TTC549 (cell line): ENCODE results near the gene SCUBE1.
"Not testable (repeated sequence)": the region's sequence is repeated elsewhere in the genome, so short reads cannot be mapped to it uniquely, and the experiment has no call there.

Source experiments
- FAIRE-seq: peaks from 2 replicates; lab custom pipeline; 2012; peaks lifted over from hg19 to GRCh38; lab: Jason Lieb, UNC

The SCUBE1 gene

GRCh38 chr22:43356881-43357280 is 13.7 kb upstream of the SCUBE1 start:
- no peak for FAIRE-seq

- not testable (repeated sequence) for FAIRE-seq
Observed at GRCh38 chr22:43355688-43356087, 12.5 kb upstream of the SCUBE1 start.

- no peak for FAIRE-seq
Observed at GRCh38 chr22:43351966-43352345, 8.8 kb upstream of the SCUBE1 start.

- FAIRE-seq = no peak
Observed at GRCh38 chr22:43349636-43350035, 6.5 kb upstream of the SCUBE1 start.

GRCh38 chr22:43346521-43346929 is 3.4 kb upstream of the SCUBE1 start:
- FAIRE-seq = no peak

- no peak for FAIRE-seq
Observed at GRCh38 chr22:43345761-43346301, 2.7 kb upstream of the SCUBE1 start.

- FAIRE-seq = no peak
Observed at GRCh38 chr22:43345356-43345755, 2.2 kb upstream of the SCUBE1 start.

GRCh38 chr22:43344520-43344787 is 1.3 kb upstream of the SCUBE1 start:
- no peak for FAIRE-seq

GRCh38 chr22:43343670-43344519 is 723 bp upstream of the SCUBE1 start:
- FAIRE-seq = no peak

- no peak for FAIRE-seq
Observed at GRCh38 chr22:43342347-43343261, 568 bp downstream of the SCUBE1 start.

GRCh38 chr22:43341565-43341964 is 1.6 kb downstream of the SCUBE1 start:
- no peak for FAIRE-seq

- FAIRE-seq = no peak
Observed at GRCh38 chr22:43338766-43339345, 4.3 kb downstream of the SCUBE1 start.

GRCh38 chr22:43337946-43338345 is 5.2 kb downstream of the SCUBE1 start:
- no peak for FAIRE-seq

- FAIRE-seq = no peak
Observed at GRCh38 chr22:43337385-43337784, 5.8 kb downstream of the SCUBE1 start.

GRCh38 chr22:43334378-43334777 is 8.8 kb downstream of the SCUBE1 start:
- no peak for FAIRE-seq

- no peak for FAIRE-seq
Observed at GRCh38 chr22:43333978-43334377, 9.2 kb downstream of the SCUBE1 start.

- no peak for FAIRE-seq
Observed at GRCh38 chr22:43333156-43333555, 10.0 kb downstream of the SCUBE1 start.

GRCh38 chr22:43331698-43332097 is 11.5 kb downstream of the SCUBE1 start:
- FAIRE-seq = no peak

GRCh38 chr22:43331069-43331451 is 12.1 kb downstream of the SCUBE1 start:
- no peak for FAIRE-seq

GRCh38 chr22:43330178-43331068 is 12.7 kb downstream of the SCUBE1 start:
- FAIRE-seq = no peak

- FAIRE-seq = no peak
Observed at GRCh38 chr22:43329061-43329460, 14.1 kb downstream of the SCUBE1 start.

- FAIRE-seq = no peak
Observed at GRCh38 chr22:43327157-43327438, 16.1 kb downstream of the SCUBE1 start.
